Measurements from ENCODE around the gene MRRF.

Gene MRRF

DNA sequence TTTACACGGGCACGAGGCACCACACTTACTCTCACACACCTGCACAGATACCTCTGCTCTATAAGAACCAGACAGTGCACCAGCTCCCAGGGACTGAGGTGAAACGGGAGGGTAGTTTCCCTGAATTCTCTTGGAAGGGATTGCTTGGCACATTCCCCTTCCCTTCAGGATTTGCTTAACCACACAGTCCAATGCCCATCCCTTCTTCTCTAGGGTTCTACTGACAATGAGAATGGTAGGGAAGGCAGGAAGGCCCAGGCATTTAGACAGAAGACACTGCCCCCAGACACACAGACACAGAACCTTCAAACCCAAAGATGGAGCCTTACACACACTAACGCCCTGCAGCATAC, 35.2 kb upstream of the MRRF start:
- H3K36me3 ChIP-seq (ENCODE audit: insufficient read depth, insufficient read length, low read length): no peaks in the 10 kb centered on the region
- H3K4me3 ChIP-seq (ENCODE audit: insufficient read length, low read depth): no peak overlapping the region
- TF ChIP-seq SUZ12 (IDR thresholded peaks at IDR 0.05; ENCODE audit: extremely low read depth, insufficient read depth, insufficient read length) (no peak), ZNF274 (IDR thresholded peaks at IDR 0.05; ENCODE audit: low read depth, low read length) (no peak), YY1 (IDR thresholded peaks at IDR 0.05; ENCODE audit: insufficient read depth, insufficient read length) (no peak)
- H3K4me1 ChIP-seq (ENCODE audit: insufficient read depth, insufficient read length): peaks cover 2% of the 10 kb centered on the region
- H3K9ac ChIP-seq (ENCODE audit: insufficient read length, low read depth): no peak overlapping the region
- DNase-seq (ENCODE audit: low read depth, low spot score): no peak
- H3K27me3 ChIP-seq (ENCODE audit: insufficient read depth, insufficient read length): peaks cover 76% of the 10 kb centered on the region
- no peaks in the 10 kb centered on the region for H3K9me3 ChIP-seq (ENCODE audit: insufficient read depth, low read length)

DNA sequence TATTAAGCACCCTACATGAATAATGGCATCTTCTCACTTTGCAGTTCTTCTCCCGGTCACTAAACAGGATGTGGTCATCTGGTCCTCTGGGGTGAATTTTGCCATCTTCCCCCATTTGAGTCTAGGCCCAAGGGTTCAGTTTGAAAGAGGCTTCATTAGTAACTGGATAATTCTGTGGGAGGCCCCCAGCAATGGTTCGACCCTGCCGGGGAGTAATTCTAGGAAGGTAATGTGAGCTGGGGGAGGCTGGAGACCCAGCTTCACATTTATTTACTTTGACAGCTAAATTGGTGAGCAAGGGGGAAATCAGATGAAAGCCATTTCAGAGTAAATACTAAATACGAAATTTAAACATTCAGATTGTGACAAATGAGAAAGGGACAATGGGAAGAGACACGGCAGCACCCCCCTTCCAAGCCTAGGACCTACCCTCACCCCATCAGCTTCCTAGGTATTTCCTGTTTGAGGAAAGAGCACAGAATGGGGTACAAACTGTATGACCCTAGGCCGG, 31.8 kb upstream of the MRRF start:
- H3K27me3 ChIP-seq (ENCODE audit: insufficient read depth, insufficient read length): peaks cover 42% of the 10 kb centered on the region
- TF ChIP-seq SUZ12 (IDR thresholded peaks at IDR 0.05; ENCODE audit: extremely low read depth, insufficient read depth, insufficient read length) (no peak), YY1 (IDR thresholded peaks at IDR 0.05; ENCODE audit: insufficient read depth, insufficient read length) (no peak), ZNF274 (IDR thresholded peaks at IDR 0.05; ENCODE audit: low read depth, low read length) (no peak)
- no peaks in the 10 kb centered on the region for H3K9me3 ChIP-seq (ENCODE audit: insufficient read depth, low read length)

DNA sequence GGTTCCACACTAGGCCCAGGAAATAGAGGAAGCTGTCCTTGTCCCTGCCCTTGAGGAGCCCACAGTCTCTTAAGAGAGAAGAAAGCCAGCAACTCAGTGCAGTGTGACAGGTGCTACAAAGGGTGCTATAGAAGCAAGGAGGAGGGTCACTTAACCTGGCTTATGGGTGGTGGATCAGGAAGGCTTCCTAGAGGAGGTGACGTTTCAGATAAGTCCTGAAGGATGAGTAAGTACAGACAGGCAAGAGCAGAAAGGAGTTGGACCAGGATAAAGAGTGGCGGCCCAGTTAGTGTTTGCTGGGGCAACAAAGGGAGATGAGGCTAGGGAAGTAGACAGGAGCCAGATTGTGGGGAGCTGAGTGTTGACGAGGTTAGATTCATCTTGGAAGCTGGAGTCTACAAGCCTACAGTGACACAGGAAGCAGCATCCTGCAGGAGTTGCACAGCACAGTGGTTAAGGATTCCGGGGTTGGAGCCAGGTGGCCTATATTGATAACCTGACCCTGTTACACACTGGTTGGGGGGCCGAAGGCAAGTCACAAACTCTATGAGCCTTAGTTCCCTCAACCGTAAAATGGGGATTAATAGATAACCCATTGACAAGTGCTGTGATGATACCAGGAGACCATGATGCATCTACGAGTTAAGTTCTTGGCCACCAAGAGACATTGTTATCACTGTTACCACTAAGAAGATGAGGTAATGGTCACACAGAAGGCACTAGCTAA, 30.5 kb upstream of the MRRF start:
- H3K4me3 ChIP-seq (ENCODE audit: insufficient read length, low read depth): no peak overlapping the region
- peaks cover 30% of the 10 kb centered on the region for H3K27me3 ChIP-seq (ENCODE audit: insufficient read depth, insufficient read length)
- H3K36me3 ChIP-seq (ENCODE audit: insufficient read depth, insufficient read length, low read length): no peaks in the 10 kb centered on the region
- no peak for TF ChIP-seq YY1 (IDR thresholded peaks at IDR 0.05; ENCODE audit: insufficient read depth, insufficient read length)
- TF ChIP-seq ZNF274 (IDR thresholded peaks at IDR 0.05; ENCODE audit: low read depth, low read length): no peak
- TF ChIP-seq SUZ12 (IDR thresholded peaks at IDR 0.05; ENCODE audit: extremely low read depth, insufficient read depth, insufficient read length): no peak
- H3K9ac ChIP-seq (ENCODE audit: insufficient read length, low read depth): no peak overlapping the region
- H3K4me1 ChIP-seq (ENCODE audit: insufficient read depth, insufficient read length): no peaks in the 10 kb centered on the region
- no peak for DNase-seq (ENCODE audit: low read depth, low spot score)
- H3K9me3 ChIP-seq (ENCODE audit: insufficient read depth, low read length): no peaks in the 10 kb centered on the region

More for the DNA sequence above, 31.8 kb upstream of the MRRF start:
- no peak for DNase-seq (ENCODE audit: low read depth, low spot score)
- Histone ChIP-seq H3K4me3 (ENCODE audit: insufficient read length, low read depth) (no peak overlapping the region), H3K9ac (ENCODE audit: insufficient read length, low read depth) (no peak overlapping the region), H3K4me1 (ENCODE audit: insufficient read depth, insufficient read length) (no peaks in the 10 kb centered on the region), H3K36me3 (ENCODE audit: insufficient read depth, insufficient read length, low read length) (no peaks in the 10 kb centered on the region)

DNA sequence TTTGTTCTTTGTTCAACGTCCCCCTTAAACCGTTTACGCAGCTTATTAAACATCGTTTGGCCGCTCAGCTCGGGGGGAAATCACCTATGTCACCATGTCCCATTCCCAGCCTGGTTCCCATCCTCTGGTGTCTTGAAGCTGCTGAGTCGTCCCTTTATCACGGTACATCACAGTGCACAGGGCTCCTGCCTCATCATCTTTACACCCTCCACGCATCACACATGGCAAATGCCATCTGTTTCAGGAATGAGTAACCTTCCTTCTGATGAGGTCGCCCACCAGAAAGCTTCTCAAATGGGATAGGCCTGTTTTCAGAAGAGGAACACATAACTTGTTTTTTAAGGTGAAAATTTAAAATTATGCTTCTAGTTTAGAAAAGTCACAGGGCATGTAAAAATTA, 28.0 kb upstream of the MRRF start:
- H3K4me1 ChIP-seq (ENCODE audit: insufficient read depth, insufficient read length): no peaks in the 10 kb centered on the region
- H3K9ac ChIP-seq (ENCODE audit: insufficient read length, low read depth): no peak overlapping the region
- no peak overlapping the region for H3K4me3 ChIP-seq (ENCODE audit: insufficient read length, low read depth)
- H3K9me3 ChIP-seq (ENCODE audit: insufficient read depth, low read length): no peaks in the 10 kb centered on the region
- H3K36me3 ChIP-seq (ENCODE audit: insufficient read depth, insufficient read length, low read length): peaks cover 17% of the 10 kb centered on the region
- no peak for TF ChIP-seq YY1 (IDR thresholded peaks at IDR 0.05; ENCODE audit: insufficient read depth, insufficient read length)
- TF ChIP-seq SUZ12 (IDR thresholded peaks at IDR 0.05; ENCODE audit: extremely low read depth, insufficient read depth, insufficient read length): no peak
- no peak for TF ChIP-seq ZNF274 (IDR thresholded peaks at IDR 0.05; ENCODE audit: low read depth, low read length)
- no peak for DNase-seq (ENCODE audit: low read depth, low spot score)
- peaks cover 5% of the 10 kb centered on the region for H3K27me3 ChIP-seq (ENCODE audit: insufficient read depth, insufficient read length)

DNA sequence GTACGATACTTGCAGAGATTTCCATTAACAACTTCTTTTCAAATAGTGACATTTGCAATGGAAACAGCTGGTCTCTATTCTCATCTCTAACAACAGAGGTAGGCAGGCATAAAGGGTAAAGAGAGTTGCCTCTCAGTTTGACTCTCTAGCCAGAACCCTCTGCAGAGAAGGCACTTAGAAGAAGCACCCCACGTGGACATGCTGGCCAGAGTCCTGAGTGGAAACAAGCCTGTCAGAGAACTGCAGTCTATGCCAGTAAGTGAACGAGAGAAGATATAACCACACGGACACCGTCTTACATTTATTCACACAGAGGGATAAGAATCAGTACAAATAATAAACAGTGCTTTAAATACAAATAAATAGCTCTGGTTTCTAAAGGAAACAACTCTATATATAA, 25.0 kb upstream of the MRRF start:
- TF ChIP-seq ZNF274 (IDR thresholded peaks at IDR 0.05; ENCODE audit: low read depth, low read length) (no peak), SUZ12 (IDR thresholded peaks at IDR 0.05; ENCODE audit: extremely low read depth, insufficient read depth, insufficient read length) (no peak), YY1 (IDR thresholded peaks at IDR 0.05; ENCODE audit: insufficient read depth, insufficient read length) (no peak)
- Histone ChIP-seq H3K36me3 (ENCODE audit: insufficient read depth, insufficient read length, low read length) (peaks cover 43% of the 10 kb centered on the region), H3K9me3 (ENCODE audit: insufficient read depth, low read length) (no peaks in the 10 kb centered on the region), H3K4me1 (ENCODE audit: insufficient read depth, insufficient read length) (no peaks in the 10 kb centered on the region), H3K4me3 (ENCODE audit: insufficient read length, low read depth) (no peak overlapping the region), H3K9ac (ENCODE audit: insufficient read length, low read depth) (no peak overlapping the region), H3K27me3 (ENCODE audit: insufficient read depth, insufficient read length) (no peaks in the 10 kb centered on the region)
- no peak for DNase-seq (ENCODE audit: low read depth, low spot score)

DNA sequence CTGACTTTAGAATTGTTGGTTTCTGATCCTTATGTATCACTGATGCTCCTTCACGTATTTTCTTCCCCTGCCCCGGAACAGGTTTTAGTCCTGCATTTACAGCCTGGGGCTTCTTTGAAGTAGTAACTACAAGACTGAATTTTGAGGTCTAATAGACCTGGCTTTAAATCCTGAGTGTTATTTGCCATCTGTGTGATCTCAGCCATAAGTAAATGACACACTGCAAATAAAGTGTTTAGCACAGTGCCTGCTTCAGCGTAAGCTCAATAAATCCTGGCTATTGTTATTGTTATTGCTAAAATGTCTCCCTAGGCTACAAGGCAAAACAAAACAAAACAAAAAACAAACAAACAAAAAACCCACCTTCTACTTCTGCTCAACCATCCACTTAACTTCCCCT, 20.3 kb upstream of the MRRF start:
- H3K27me3 ChIP-seq (ENCODE audit: insufficient read depth, insufficient read length): no peaks in the 10 kb centered on the region
- no peak for TF ChIP-seq YY1 (IDR thresholded peaks at IDR 0.05; ENCODE audit: insufficient read depth, insufficient read length)
- H3K4me3 ChIP-seq (ENCODE audit: insufficient read length, low read depth): no peak overlapping the region
- no peaks in the 10 kb centered on the region for H3K9me3 ChIP-seq (ENCODE audit: insufficient read depth, low read length)
- DNase-seq (ENCODE audit: low read depth, low spot score): no peak
- peaks cover 77% of the 10 kb centered on the region for H3K36me3 ChIP-seq (ENCODE audit: insufficient read depth, insufficient read length, low read length)
- H3K4me1 ChIP-seq (ENCODE audit: insufficient read depth, insufficient read length): no peaks in the 10 kb centered on the region
- no peak overlapping the region for H3K9ac ChIP-seq (ENCODE audit: insufficient read length, low read depth)

DNA sequence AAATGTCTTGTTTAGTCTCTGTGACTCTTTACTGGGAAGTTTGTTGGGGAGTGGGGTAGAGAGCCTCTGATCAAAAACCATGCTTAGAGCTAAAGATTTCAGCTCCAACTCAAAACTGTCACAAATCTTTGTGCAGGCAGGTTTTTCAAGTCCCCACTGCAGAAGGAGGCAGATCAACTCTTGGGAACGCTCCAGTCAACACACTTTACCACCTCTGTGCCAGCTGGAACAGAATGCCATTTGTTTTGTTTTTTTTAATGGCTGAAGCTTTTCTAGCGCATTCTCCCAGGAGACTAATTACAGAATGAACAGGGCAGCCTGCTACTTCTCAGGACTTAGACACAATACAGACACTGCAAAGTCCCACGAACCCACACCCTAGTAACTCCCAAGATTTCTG, 18.0 kb upstream of the MRRF start:
- H3K36me3 ChIP-seq (ENCODE audit: insufficient read depth, insufficient read length, low read length): peaks cover 84% of the 10 kb centered on the region
- H3K4me1 ChIP-seq (ENCODE audit: insufficient read depth, insufficient read length): no peaks in the 10 kb centered on the region
- no peaks in the 10 kb centered on the region for H3K27me3 ChIP-seq (ENCODE audit: insufficient read depth, insufficient read length)
- TF ChIP-seq SUZ12 (IDR thresholded peaks at IDR 0.05; ENCODE audit: extremely low read depth, insufficient read depth, insufficient read length): no peak
- TF ChIP-seq ZNF274 (IDR thresholded peaks at IDR 0.05; ENCODE audit: low read depth, low read length): no peak
- no peak for TF ChIP-seq YY1 (IDR thresholded peaks at IDR 0.05; ENCODE audit: insufficient read depth, insufficient read length)
- no peak overlapping the region for H3K9ac ChIP-seq (ENCODE audit: insufficient read length, low read depth)
- no peak for DNase-seq (ENCODE audit: low read depth, low spot score)
- no peaks in the 10 kb centered on the region for H3K9me3 ChIP-seq (ENCODE audit: insufficient read depth, low read length)
- H3K4me3 ChIP-seq (ENCODE audit: insufficient read length, low read depth): no peak overlapping the region
